NCI-H2029 (cell line): Measurements from ENCODE around the gene DFFB.

Experiments
- DNase-seq: peaks from one replicate; lab custom pipeline; 2025; lab: John Stamatoyannopoulos, UW

Gene DFFB

DNA sequence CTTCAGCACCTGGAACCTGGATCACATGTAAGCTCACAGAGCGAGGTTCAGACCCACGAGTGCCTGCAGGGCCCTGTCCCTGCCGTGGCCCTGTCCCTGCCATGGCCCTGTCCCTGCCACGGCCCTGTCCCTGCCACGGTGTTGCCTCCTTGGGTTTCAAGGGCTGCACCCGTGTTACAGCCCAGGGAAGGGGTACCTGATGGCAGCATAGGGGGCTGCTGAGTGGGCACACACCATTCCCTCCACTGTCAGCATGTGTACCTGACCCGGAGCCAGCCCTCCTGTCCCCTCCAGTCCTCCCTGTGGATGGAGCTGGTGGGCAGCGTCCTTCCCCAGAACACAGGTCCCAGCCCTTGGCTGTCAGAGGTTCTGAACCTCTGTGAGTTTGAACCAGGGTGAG, 15.3 kb downstream of the DFFB start:
- DNase-seq = no peak

DNA sequence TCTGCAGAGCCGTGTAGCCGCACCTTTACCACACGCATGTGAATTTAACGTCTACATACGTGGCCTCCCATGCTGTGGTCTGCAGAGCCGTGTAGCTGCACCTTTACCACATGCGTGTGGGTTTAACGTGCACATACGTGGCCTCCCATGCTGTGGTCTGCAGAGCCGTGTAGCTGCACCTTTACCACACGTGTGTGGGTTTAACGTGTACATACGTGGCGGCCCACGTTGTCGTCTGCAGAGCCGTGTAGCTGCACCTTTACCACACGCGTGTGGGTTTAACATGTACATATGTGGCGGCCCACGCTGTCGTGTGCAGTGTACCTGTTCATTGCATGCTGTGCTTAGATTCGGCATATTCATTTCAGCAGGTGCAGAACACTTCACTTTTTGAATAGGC, 17.5 kb downstream of the DFFB start:
- no peak for DNase-seq

DNA sequence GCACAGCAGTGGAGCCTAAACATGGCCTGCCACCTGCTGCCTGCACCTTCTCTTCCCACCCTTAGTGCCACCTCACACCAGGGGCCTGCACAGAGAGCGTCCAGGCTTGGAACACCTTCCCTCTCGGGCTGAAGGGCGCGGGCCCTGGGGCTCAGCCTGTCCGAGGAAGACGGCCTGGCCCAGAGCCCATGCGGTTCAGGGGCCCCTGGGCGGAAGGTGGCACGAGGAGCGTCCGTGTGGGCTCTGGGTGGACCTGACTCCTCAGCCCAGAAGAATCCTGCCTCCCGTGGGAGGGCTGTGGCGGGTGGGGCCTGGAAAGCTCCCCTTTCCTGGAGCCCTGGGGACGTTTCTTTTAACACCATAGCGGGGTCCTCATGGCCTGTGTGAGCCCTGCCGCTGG, 19.4 kb downstream of the DFFB start:
- DNase-seq = no peak

GRCh38 chr1:3879099-3879498, 21.8 kb downstream of the DFFB start:
- DNase-seq = no peak

- no peak for DNase-seq
These were observed 22.6 kb downstream of the DFFB start for GRCh38 chr1:3879787-3880428.

- no peak for DNase-seq
These were observed 23.3 kb downstream of the DFFB start for GRCh38 chr1:3880429-3881192.

DNA sequence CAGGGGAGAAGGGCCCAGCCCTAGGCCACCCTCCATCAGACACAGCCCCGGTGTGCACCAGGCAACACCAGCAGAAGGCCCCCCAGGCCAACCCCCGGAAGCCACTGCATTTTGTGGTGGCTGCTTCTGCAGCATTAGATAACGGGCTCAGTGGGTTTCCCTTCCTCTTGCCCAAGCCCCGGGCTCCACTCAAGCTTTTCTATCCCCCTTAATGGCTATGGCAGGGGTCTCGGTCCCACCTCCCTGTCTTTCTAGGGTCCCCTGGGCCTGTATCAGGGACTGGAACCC, 23.9 kb downstream of the DFFB start:
- DNase-seq = no peak

DNA sequence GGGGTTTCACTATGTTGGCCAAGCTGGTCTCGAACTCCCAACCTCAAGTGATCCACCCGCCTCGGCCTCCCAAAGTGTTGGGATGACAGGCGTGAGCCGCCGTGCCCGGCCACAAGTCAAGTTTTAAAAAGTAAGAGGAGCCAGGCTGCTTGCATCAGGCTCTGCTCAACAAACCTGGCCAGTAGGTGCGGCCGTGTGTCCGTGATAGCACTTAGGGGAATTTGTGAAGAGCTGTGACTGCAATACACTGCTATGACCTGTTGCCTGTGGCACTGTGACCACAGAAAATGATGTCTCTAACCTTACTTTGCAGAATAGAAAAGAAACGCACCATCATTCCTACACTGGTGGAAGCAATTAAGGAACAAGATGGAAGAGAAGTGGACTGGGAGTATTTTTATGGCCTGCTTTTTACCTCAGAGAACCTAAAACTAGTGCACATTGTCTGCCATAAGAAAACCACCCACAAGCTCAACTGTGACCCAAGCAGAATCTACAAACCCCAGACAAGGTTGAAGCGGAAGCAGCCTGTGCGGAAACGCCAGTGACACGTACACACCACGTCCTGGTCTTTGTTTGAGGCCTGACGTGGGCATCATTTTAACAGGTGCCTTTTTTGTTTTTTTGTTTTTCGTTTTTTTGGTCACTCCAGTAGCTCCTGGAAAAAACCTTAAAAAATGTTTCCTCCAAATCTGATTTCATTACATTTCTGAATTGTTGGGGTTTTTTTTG, 26.1 kb downstream of the DFFB start:
- DNase-seq = no peak

GRCh38 chr1:3884966-3885365, 27.7 kb downstream of the DFFB start:
- no peak for DNase-seq

DNA sequence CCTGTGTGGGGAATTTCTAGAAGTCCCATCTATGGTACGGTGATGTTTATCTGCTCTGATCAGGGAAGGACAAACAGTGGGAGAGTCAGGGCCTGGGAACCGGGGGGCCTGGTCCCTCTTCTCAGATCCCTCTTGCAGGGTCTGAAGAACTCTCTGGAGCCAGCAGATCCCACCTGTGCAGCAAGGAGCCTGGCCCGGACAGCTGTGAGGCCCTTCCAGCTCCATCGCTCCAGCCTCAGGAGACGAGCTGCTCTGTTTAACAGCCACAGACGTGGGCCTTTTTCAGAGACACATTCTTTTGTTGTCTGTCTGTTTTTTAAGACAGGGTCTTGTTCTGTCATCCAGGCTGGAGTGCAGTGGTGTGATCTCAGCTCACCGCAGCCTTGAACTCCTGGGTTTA, 28.3 kb downstream of the DFFB start:
- no peak for DNase-seq

GRCh38 chr1:3886106-3886670, 28.9 kb downstream of the DFFB start:
- no peak for DNase-seq

DNA sequence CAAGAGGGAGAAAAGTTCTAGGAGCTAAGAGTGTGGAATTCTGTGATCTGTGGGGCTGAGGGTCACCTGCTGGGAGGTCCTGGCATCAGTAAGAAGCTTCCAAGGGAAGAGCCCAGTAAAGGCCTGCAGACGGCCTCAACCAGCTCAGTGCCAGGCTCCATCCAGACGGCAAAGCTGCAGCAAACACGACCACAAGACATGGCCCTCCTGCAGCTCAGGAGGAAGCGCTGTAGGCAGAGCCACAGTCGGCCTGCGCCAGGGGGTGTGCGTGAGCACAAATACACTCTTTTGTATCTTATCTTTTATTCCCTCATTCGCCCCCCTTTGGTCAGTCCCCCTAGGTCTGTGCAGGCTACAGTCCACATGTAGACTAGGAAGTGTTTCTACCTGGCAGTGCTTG, 29.4 kb downstream of the DFFB start:
- no peak for DNase-seq

GRCh38 chr1:3888301-3888700, 31.0 kb downstream of the DFFB start:
- no peak for DNase-seq

DNA sequence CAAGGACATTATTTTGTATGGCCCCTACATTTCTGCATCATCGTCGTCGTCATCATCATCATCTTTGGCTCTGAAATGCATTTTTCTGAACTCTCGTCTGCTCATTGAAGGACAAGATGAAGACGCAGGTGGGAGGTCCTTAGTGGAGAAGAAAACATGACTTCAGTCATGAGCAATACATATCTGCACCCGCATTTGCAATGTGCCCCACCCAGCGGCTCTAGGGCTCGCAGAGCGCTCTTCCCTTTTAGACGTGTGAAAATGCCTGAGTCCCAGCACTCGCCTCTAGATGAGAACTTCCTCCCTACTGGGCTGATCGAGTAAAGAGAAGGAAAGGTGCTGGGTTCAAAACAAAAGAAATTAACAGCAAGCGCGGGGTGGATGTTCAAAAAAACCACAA, 32.7 kb downstream of the DFFB start:
- DNase-seq = no peak

GRCh38 chr1:3890389-3891328, 33.4 kb downstream of the DFFB start:
- no peak for DNase-seq

DNA sequence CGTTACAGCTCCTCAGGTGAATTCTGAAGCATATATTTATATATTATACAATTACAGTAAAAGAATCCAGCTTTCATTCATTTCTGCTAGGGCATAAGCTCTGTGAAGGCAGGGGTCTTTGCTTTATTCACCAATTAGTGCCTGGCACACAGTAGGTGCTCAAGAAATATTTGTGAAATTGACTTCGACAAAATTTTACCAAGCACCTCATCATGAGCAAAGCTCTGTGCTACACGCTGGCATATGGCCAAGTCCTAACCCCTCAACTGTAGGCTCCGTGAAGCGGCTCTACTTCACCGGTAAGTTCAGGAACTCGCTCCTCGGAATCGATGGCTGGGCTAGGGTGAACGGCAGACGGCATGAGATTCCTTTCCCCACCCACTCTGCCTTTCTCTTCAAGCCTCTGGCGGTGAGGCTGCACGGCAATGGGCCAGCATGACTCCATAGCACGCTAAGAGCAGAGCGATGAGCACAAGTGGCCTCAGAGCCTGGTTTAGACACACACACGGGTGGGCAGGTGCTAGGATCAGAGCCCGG, 34.1 kb downstream of the DFFB start:
- no peak for DNase-seq

DNA sequence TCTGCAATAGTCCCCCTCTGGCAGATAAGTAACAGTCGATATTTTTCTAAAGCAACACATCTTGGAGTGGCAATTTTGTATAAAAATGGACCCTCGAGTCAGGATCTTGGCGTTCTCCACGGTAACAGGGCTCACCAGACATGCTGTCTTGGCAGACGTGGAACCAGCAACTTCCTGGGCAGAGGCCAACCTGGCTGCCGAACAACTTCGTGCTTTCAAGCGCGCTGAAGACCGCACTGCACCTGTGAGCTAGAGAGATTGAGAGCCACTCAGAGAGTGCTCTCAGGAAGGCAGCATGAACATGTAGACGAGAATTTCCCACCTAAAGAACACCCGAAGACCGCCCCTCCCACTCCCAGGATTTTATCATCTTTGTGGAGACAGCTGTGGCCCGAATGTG, 35.5 kb downstream of the DFFB start:
- no peak for DNase-seq

DNA sequence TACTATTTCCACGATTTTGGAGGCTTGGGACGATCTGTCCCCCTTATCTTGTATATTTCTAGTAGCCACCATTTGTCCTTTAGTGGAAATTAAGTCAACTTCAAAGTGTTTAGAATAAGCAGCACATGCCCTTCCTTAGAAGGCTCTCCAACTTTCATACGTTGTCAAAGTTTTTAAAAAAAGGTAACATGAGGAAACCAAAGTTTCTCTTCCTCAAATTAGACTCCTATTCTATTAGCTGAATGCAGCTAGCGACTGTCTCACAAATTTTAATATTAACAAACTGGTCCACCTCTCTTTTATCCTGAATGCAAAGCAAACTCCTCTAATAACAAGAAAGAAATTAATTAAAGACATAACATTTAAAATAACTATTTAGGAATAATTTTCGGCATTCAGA, 35.9 kb downstream of the DFFB start:
- no peak for DNase-seq

DNA sequence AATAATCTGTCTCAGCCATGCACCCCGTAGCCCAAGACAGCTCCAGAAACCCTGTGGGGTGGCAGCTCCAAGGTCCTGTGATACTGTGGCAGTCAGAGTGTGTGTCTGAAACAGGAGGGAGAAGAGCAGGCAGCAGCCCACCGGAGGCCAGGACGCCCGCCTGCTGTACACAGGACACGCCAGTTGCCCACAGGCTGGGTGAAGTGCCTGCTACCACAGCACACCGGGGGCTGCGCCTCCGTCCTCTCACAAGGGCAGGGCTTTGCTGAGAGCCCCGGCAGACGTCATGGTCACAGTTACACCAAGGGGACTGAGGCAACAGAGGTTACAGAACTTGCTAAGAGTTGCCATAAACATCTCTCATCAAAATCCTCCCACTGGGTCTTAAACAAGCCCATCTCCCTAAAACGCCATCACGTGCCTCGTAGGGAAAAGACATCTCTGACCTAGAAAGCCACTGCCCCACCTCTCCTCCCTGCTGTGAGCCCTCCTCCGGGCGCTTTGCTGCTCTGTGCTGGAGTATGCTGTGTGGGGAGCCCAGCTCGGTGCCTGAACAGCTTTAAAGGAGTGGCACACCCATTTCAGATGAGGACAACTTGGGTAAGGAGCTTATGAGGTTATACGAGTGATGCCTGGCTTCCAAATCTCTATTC, 37.5 kb downstream of the DFFB start:
- DNase-seq = no peak

DNA sequence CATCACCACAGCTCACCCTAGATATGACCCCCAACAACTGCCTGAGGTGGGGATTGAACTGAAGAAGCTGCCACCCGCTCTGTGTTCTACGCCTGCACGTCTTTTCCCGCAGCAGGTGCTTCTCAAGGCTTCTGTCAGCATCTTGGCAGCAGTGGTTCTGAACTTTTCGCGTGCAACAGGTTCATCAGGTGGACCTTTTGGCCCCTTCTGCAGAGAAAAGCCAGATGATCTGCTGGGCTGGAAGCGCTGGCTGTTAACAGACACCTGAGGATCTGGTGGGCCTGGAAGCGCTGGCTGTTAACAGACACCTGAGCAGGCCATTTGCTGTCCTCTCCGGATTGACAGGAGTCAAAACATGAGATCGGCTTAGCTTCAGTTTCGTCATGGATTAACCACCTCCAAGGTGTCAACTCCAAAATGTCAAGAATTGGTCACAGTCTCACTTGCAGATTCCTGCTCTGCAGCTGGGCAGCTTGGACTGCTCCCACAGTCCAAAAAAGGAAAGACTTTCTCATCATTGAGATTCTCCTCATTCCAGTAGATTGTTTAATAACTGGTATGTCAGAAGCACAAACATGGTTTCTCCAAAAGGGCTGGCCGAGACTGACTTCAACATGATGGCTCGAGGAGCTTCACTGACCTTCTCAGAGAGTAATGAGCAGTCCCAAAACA, 38.1 kb downstream of the DFFB start:
- DNase-seq = no peak

GRCh38 chr1:3895951-3896325, 38.7 kb downstream of the DFFB start:
- DNase-seq = no peak
